PC-3 (cell line): ENCODE measurements around the gene GABARAPL1.

ENCODE experiments used
- CTCF ChIP-seq: fragments of 300-600 bp; sonication (generic); conservative IDR thresholded peaks from 2 replicates; pipeline ENCODE4 v1.5.1; 2017; ENCODE audit warnings: antibody characterized with exemption, low read depth, mild to moderate bottlenecking, low read length
- EZH2 ChIP-seq: fragments of 300-600 bp; sonication (generic); IDR thresholded peaks from one replicate; pipeline ENCODE4 v1.6.1; 2017; ENCODE audit warnings: antibody characterized with exemption, mild to moderate bottlenecking, low read length; ENCODE audit not compliant: unreplicated experiment

- TF ChIP-seq CTCF (no peak), EZH2 (no peak)
Observed at GRCh38 chr12:10178821-10179220, 33.9 kb upstream of the GABARAPL1 start, which contains the start of gene TMEM52B.
